GM21529 (cell line): Measurements from ENCODE around the gene HES4.

ENCODE experiments used
- ATAC-seq: cut with Tn5 transposase; IDR thresholded peaks from one replicate; pipeline ENCODE4 v1.9.1; 2021; ENCODE audit not compliant: unreplicated experiment

Gene HES4, protein sequence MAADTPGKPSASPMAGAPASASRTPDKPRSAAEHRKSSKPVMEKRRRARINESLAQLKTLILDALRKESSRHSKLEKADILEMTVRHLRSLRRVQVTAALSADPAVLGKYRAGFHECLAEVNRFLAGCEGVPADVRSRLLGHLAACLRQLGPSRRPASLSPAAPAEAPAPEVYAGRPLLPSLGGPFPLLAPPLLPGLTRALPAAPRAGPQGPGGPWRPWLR

DNA sequence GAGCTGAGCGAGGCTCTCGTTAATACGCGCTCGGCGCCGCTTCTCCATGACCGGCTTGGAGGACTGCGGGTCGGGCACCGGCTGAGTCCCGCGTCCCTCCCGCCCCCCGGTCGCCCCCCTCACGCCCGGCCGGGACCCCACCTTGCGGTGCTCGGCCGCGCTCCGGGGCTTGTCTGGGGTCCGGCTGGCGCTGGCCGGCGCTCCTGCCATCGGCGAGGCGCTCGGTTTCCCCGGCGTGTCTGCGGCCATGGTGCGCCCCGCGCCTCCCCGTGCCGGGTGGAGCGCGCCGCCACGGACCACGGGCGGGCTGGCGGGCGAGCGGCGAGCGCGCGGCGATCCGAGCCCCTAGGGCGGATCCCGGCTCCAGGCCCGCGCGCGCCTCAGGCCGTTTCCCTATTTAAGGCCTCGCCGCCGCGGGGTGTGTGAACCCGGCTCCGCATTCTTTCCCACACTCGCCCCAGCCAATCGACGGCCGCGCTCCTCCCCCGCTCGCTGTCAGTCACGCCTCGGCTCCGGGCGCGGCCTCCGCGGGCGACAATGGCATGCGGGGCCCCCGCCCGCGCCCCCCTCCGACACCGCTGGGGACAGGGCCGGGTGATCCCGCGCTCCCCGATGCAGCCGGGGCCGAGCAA is at the start of gene HES4:
Gene HES4, minus strand, starts transcription at position 373 of the 632 bp plus-strand sequence. Its CDS starts 124 bp downstream, at position 249.
- peak; percentile 39 for ATAC-seq

DNA sequence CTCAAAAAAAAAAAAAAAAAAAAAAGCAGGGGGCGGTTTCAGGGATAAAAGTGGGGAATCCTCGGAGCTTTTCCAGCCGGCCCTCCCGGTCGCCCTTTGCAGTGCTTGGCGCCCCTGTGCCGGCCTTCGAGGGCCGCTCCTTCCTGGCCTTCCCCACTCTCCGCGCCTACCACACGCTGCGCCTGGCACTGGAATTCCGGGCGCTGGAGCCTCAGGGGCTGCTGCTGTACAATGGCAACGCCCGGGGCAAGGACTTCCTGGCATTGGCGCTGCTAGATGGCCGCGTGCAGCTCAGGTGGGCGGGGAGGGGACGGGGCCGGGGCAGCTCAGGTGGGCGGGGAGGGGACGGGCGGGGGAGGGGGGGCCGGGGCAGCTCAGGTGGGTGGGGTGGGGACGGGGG is 48.9 kb upstream of the HES4 start:
- no peak for ATAC-seq

DNA sequence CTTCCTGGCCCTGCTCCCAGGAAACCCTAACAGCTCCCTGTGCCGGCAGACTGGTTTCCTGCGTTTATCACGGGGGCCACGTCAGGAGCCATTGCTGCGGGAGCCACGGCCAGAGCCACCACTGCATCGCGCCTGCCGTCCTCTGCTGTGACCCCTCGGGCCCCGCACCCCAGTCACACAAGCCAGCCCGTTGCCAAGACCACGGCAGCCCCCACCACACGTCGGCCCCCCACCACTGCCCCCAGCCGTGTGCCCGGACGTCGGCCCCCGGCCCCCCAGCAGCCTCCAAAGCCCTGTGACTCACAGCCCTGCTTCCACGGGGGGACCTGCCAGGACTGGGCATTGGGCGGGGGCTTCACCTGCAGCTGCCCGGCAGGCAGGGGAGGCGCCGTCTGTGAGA is 48.1 kb upstream of the HES4 start:
- ATAC-seq = no peak

DNA sequence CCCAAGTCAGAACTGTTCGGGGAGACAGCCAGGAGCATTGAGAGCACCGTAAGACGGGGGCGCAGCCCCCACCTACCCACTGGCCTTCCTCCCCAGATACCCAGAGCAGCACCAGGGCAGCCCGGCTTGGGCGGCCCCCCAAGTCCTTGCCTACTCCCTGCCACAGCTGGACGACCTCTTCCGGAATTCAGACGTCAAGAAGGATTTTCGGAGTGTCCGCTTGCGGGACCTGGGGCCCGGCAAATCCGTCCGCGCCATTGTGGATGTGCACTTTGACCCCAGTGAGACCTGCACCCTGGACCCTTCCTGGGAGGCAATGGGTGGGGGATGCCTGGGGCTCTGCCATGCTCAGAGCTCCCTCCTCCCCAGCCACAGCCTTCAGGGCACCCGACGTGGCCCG is 47.5 kb upstream of the HES4 start:
- ATAC-seq = no peak

DNA sequence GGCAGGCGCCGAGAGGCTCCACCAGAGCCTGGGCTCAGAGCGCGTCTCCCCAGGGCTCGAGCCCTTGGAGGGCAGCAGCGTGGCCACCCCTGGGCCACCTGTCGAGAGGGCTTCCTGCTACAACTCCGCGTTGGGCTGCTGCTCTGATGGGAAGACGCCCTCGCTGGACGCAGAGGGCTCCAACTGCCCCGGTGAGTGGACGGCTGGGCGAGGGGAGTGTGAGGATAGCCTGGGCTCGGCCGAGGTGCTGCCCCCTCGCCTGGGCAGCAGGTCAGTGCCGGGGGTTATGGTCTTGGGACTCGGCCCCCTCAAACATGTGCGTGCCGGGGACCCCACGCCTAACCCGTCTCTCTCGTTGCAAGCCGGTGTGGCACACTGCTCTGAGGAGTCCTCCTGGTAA is 46.9 kb upstream of the HES4 start:
- ATAC-seq = no peak

DNA sequence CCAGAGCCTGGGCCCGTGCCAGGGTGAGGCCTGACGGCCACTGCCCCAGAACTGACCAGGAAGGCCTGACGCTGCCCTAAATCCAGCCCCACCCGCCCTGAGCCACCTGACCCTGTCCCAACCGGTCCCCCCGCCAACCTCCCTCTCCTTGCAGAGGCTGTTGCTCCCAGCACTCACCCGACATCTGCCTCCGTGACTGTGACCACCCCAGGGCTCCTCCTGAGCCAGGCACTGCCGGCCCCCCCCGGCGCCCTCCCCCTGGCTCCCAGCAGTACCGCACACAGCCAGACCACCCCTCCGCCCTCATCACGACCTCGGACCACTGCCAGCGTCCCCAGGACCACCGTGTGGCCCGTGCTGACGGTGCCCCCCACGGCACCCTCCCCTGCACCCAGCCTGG is 46.3 kb upstream of the HES4 start:
- no peak for ATAC-seq

DNA sequence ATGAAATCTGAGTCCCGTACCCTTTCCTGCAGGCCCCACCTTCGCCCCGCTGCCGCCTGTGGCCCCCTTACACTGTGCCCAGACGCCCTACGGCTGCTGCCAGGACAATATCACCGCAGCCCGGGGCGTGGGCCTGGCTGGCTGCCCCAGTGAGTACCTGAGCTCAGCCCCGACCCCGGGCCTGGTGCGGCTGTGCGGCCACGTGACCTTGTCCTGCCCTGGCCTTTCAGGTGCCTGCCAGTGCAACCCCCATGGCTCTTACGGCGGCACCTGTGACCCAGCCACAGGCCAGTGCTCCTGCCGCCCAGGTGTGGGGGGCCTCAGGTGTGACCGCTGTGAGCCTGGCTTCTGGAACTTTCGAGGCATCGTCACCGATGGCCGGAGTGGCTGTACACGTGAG is 45.2 kb upstream of the HES4 start:
- no peak for ATAC-seq

DNA sequence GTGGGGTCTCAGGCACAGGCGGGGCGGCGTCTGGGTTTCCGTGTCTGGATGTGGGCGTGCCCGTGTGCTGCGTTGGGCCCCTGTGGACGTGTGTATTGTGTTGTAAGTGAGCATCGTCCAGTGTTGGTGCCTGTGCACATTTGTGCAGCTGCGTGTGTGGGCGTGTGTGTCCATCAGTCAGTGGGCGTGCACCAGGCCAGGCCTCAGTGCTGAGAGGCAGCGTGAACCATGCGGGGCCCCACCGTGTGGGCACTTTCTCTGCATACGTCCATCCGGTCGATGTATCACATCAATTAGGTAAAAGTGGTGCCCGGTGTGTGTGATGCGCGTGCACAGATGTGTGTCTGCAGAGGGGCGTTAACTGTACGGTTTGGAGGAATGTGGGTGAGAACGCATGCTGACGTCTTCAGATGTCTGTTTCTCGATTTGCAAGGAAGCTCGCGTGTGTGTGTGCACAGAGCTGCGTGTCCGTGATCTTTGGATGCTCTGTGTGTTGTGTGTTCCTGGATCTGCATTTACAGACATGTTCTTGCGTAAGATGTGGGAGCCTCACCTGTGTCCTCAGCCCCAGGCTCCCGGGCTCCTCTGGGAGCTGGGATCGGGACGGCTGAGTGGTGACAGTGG is 44.7 kb upstream of the HES4 start:
- ATAC-seq = no peak

DNA sequence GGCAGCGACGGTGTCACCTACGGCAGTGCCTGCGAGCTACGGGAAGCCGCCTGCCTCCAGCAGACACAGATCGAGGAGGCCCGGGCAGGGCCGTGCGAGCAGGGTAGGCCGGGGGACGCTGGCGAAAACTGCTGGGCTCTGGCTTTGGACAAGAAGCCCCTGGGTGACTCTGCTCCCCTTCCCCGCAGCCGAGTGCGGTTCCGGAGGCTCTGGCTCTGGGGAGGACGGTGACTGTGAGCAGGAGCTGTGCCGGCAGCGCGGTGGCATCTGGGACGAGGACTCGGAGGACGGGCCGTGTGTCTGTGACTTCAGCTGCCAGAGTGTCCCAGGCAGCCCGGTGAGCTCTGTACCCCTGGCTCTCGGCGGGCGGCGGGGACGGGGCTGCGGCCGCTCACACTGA is 44.0 kb upstream of the HES4 start:
- no peak for ATAC-seq

DNA sequence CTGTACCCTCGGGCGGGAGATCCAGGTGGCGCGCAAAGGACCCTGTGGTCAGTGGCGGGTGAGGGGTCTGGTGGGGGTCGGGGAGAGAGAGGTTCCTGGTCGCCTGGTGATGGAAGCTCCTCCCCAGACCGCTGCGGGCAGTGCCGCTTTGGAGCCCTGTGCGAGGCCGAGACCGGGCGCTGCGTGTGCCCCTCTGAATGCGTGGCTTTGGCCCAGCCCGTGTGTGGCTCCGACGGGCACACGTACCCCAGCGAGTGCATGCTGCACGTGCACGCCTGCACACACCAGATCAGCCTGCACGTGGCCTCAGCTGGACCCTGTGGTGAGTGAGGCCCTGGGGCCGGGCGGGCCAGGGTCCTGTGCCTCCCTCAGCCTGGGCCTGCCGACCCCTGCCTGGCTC is 43.5 kb upstream of the HES4 start:
- no peak for ATAC-seq

DNA sequence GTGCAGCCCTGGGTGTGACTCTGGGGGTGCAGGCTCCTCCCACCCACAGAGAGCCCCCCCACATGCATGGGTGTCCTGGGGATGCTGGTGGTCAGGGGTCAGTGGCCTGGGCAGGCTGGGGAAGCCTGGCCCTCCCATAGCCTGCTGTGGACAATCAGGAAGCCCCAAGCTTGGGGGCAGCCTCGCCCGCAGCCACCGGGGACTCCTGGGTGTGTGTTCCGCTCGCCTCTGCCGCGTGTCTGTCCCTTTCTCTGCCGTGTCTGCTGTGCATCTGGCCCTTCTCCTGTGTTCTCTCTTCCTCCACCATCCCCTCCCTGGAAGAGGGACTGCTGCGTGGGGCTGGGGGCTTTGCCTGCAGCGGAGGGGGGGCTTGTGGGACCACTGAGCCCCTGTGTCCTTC is 42.9 kb upstream of the HES4 start:
- no peak for ATAC-seq

DNA sequence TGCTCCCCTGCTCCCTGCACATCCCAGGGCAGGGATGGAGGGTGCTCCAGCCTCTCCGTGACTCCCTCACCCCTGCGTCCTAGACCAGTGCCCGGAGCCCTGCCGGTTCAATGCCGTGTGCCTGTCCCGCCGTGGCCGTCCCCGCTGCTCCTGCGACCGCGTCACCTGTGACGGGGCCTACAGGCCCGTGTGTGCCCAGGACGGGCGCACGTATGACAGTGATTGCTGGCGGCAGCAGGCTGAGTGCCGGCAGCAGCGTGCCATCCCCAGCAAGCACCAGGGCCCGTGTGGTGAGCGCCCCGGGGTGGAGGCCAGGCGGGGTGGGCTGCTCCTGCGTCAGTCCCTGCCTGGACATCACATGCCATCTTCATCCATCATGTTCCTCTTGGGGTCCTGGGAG is 42.0 kb upstream of the HES4 start:
- no peak for ATAC-seq

DNA sequence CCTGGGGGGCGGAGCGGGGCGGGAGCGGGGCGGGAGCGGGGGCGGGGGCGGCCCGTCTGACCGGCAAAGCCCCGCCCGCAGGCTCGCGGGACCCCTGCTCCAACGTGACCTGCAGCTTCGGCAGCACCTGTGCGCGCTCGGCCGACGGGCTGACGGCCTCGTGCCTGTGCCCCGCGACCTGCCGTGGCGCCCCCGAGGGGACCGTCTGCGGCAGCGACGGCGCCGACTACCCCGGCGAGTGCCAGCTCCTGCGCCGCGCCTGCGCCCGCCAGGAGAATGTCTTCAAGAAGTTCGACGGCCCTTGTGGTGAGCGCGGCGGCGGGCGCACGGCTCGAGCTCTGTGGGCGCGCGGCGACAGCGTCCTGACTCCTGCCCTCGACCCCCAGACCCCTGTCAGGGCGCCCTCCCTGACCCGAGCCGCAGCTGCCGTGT is 41.2 kb upstream of the HES4 start:
- ATAC-seq = no peak

DNA sequence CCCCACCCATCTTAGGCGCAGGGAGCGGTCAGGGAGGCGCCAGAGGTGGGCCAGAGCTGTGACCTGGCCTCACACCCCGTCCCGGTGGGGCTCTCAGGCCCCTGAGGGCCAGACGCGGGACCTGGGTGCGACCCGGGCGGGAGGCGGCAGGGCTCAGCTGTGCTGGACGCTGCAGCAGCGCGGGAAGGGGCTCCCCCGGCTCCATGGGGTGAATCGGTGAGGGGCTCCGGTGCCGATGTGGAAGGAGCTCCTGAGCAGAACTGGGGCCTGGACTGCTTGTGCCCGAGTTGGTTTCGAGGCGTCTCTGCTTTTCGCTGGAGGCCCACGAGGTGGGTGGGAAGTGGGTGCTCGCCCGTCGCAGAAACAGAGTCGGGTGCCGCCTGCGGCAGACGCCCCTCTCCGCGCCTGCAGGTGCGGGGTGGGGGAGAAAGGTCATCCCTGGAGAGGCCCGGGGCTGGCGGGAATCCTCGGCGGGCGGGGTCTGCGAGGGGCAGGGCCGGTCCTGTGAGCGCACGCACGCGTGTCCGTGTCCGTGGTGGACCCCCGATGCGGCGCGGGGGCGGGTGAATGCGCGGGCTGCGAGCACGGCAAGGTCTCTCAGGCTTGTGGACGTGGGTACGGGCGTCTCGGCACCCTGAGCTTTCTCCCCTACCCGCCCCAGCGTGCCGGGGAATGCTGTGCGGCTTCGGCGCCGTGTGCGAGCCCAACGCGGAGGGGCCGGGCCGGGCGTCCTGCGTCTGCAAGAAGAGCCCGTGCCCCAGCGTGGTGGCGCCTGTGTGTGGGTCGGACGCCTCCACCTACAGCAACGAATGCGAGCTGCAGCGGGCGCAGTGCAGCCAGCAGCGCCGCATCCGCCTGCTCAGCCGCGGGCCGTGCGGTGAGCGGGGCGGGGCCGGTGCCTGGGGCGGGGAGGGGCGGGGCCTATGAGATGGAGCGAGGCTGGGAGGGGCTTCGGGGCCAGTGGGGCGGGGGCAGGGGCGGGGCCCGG is 40.4 kb upstream of the HES4 start:
- no peak for ATAC-seq

DNA sequence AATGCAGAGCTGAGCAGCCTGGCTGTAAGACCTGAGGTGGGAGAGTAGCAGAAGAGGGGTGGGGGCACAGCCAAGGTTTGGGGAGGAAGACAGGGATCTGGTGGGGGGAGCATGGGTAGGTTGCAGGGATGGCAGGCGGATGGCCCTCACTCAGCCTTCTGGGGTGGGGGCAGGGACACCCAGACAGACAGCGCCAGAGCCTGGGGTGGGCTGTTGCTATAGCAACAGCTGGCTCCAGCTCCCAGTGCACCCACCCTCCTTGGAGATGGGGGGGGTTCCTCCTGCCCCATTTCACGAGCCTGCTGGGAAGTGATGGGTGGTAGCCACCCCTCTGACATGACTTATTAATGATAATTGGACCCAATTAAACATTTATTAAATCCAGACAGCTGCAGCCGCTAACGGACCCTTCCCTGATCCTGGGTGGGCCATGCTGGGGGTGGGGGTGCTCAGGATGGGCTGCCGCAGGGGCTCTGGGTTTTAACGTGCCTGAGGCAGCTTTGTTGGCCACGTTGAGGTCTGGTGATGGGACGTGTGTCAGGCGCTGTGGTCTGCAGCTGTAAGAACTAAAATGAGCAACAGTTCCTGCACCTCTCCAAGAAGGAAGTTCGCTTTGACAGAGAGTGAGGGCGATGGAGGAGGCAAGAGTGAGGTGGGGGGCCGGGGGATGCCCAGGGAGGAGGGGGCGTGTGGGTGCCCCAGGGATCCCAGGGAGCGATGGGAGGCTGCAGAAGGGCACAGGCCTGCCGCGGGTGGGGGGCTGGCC is 39.4 kb upstream of the HES4 start:
- ATAC-seq = no peak

DNA sequence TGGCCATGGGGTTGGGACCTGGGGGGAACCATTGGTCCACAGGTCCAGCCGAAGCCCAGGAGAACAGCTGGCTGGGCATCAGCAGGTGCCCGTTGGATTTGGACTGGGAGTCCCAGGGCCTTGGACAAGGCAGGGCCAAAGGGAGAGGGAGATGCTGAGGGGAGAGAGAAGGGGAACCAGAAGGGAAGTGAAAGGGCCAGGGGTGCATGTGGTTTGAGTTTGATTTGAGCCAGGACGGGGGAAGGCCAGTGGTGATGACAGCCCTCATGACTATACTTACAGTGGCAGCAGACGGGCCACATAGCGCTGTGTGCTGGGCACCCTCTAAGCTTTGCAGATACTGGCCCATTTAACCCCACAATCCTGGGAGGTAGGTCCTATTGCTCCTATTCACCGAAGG is 38.8 kb upstream of the HES4 start:
- peak; percentile 54 for ATAC-seq

DNA sequence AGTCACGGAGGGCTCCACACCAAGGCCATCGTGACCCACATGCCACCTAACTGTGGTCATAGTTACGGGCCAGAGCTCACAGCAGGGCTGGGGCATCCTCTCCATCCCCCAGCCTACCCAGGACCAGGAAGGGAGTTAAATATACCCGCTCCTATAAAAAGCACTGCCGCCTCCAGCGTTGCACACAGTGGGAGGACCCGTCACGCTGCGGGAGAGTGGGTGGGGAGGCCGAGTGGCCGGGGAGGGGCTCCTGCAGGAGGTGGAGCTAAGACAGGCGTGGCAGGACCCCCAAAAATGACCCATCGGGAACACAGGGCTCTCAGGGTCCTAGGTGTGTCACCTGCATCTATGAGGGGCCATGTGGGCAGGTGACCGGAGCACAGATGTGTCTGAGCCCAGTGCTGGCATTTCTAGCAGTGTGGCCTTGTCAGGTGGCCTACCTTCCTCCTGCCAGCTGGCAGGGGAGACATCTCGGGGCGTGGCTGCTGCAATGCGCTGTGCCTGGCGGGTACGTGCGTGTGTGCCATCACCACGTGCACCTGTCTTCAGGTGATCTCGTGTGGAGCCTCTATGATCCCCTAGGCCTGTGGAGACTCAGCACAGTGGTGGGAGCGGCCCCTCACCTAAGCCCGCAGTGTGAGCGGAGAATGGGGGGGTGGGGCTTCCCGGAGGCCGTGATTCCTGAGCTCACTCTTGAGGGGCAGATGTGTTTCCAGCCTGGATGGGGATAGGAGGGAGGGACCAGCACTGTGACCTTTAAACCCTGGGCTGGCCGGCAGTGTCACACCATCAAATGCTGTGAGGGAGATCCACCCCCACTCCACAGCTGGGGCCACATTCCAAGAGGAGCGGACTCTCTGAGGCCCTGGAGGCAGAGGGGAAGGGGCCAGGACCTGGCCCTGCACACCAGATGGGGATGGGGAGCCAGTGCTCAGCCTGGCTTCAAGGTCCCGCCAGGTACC is 37.8 kb upstream of the HES4 start:
- ATAC-seq = no peak

DNA sequence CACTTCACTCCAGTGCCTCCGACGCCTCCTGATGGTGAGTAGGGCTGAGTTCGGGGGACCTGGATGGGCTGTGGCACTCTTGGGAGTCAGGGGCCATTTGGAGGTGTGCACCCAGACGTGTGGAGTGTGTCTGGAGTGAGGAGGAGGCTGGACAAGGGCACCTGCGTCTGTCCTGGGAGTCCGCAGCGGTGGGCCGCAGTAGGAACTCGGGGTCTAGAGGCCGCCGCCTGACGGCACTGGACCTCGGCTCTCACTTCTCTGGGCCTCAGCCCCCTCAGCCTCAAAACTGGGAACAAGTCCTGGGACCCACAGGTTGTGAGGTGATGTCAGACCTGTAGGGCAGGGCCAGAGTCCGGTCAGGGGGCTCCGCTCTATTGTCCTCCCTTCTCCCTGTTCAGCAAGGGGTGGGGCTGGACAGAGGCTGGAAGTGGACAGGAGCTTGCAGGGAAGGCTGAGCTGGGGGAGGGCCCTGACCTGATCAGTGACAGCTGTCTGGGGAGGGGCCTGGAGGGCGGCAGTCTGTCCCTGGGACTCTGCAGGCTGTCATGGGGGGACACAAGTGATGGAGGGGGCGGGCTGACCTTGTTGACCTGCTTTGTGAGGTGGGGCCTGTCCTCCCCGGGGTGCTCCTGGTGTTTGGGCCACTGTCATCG is 35.5 kb upstream of the HES4 start:
- ATAC-seq = no peak

DNA sequence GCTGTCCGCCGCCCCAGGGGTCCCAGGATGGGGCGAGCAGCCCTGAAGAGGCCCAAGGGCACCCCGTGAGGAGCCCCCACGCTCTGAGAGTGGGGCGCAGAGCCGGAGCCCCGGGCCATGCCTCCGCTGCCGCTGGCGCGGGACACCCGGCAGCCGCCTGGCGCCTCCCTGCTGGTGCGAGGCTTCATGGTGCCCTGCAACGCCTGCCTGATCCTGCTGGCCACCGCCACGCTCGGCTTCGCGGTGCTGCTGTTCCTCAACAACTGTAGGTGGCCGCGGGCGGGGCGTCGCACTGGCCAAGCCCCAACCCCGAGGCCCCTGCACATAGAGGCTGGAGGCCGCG is 34.5 kb upstream of the HES4 start:
- no peak for ATAC-seq
